GM12891 (cell line): Measurements from ENCODE around the gene ATP8B1.

Experiments used
- PAX5 ChIP-seq: IDR thresholded peaks from 2 replicates; pipeline ENCODE4 v1.6.1; 2011; ENCODE audit warnings: low read length, moderate library complexity, mild to moderate bottlenecking; ENCODE audit not compliant: insufficient read depth, severe bottlenecking
- POLR2A ChIP-seq: IDR thresholded peaks from 2 replicates; pipeline ENCODE4 v1.6.1; 2011; ENCODE audit warnings: low read depth, low read length, control low read depth
- POLR2AphosphoS5 ChIP-seq: IDR thresholded peaks from 2 replicates; pipeline ENCODE4 v1.6.1; 2011; ENCODE audit warnings: low read depth, low read length, control low read depth
- SPI1 ChIP-seq: IDR thresholded peaks from 2 replicates; pipeline ENCODE4 v1.6.1; 2011; ENCODE audit warnings: low read depth, low read length, control low read depth
- TAF1 ChIP-seq: IDR thresholded peaks from 2 replicates; pipeline ENCODE4 v1.6.1; 2011; ENCODE audit warnings: low read depth, low read length, control low read depth

- TF ChIP-seq POLR2AphosphoS5 (no peak), TAF1 (no peak), POLR2A (no peak), PAX5 (no peak), SPI1 (no peak)
These were observed 2.0 kb upstream of the ATP8B1 start for GRCh38 chr18:57805117-57805516.
